ENCODE results near the gene SEC63.

GRCh38 chr6:107962723-107963122 lies 4.7 kb upstream of the SEC63 start:
- TF ChIP-seq CREB5 (CRISPR knock-in tag; IDR thresholded peaks at IDR 0.05; ENCODE audit: low read depth) (no peak), TCF4 (CRISPR knock-in tag; IDR thresholded peaks at IDR 0.05; ENCODE audit: borderline replicate concordance) (no peak)

Measured in SK-N-SH treated with all-trans-retinoic acid at 6 μM for 48 hours (cell line).